Esophagus muscularis mucosa (tissue), 4 donors: ENCODE measurements around the gene FBXO34.

Experiments
- EP300 ChIP-seq: sonication (generic); formaldehyde crosslinking; IDR thresholded peaks from one replicate; pipeline ENCODE4 v1.6.1; 2017; ENCODE audit warnings: antibody characterized with exemption
- POLR2A ChIP-seq: fragments of 450-650 bp; IDR thresholded peaks from one replicate; pipeline ENCODE4 v1.6.1; 2017; ENCODE audit warnings: antibody characterized with exemption, moderate library complexity, mild to moderate bottlenecking, low read depth
- POLR2AphosphoS5 ChIP-seq, 2 donors: sonication (generic); formaldehyde crosslinking; IDR thresholded peaks; one replicate each; pipeline ENCODE4 v1.6.1; 2017; ENCODE audit warnings: antibody characterized with exemption in 2 of 2
- TF ChIP-seq, protein P1 (sequence below), 3 experiments: fragments of 200-600 bp in 2 of 3; fragments of 450-650 bp in 1 of 3; sonication (generic) in 2 of 3; IDR thresholded peaks; one replicate each; pipeline ENCODE4 v1.5.1; 2017 to 2019; ENCODE audit warnings: antibody characterized with exemption in 3 of 3, mild to moderate bottlenecking in 2 of 3, moderate library complexity in 1 of 3

DNA sequence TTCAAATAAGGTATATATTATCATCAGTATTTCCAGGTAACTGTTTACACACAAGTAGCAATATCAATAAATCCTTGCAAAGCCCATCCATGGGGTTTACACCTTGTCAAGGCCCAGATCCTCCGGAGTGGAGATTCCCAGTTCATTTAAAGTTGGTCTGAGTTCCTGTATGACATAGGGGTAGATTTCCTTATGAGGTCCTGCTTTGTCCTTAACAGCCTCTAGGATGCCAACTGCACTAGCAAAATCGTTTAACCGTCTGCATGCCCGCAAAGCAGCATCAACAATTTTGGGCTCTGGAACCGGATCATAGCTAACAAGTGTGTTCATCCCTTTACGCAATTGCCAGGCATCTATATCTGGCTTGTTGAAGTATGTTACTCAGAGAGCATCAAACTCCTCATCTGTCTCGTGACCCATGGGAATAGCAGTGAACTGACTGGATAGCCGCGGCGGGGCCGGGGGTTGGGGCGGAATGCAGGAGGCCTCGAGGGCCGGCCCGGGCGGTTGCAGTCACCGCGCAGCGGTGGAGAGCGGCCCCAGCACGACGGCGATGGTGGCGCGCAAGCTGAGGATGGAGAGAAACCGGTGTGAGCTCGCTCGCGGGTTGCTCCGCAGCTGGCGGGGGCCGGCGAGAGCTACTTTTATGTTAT is 30.6 kb upstream of the FBXO34 start:
- TF ChIP-seq, protein P1, sequence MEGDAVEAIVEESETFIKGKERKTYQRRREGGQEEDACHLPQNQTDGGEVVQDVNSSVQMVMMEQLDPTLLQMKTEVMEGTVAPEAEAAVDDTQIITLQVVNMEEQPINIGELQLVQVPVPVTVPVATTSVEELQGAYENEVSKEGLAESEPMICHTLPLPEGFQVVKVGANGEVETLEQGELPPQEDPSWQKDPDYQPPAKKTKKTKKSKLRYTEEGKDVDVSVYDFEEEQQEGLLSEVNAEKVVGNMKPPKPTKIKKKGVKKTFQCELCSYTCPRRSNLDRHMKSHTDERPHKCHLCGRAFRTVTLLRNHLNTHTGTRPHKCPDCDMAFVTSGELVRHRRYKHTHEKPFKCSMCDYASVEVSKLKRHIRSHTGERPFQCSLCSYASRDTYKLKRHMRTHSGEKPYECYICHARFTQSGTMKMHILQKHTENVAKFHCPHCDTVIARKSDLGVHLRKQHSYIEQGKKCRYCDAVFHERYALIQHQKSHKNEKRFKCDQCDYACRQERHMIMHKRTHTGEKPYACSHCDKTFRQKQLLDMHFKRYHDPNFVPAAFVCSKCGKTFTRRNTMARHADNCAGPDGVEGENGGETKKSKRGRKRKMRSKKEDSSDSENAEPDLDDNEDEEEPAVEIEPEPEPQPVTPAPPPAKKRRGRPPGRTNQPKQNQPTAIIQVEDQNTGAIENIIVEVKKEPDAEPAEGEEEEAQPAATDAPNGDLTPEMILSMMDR (IDR thresholded peaks at IDR 0.05), result no peak
- no peak for TF ChIP-seq POLR2A
- no peak for TF ChIP-seq POLR2AphosphoS5 (IDR thresholded peaks at IDR 0.05)
- no peak for TF ChIP-seq EP300
